Adrenal gland (tissue), 5 donors: Measurements from ENCODE around the gene UNC119B.

Experiments used
- POLR2A ChIP-seq, 2 donors: fragments of 450-650 bp; IDR thresholded peaks; one replicate each; pipeline ENCODE4 v1.6.1; 2017; ENCODE audit warnings: antibody characterized with exemption in 2 of 2, mild to moderate bottlenecking in 2 of 2, moderate library complexity in 1 of 2
- TF ChIP-seq, protein P1 (sequence below), 6 experiments: fragments of 450-650 bp in 4 of 6; fragments of 200-600 bp in 2 of 6; sonication (generic) in 1 of 6; IDR thresholded peaks; 1 replicate in 5 of 6; 2 replicates in 1 of 6; pipeline versions ENCODE4 v1.5.1 to v1.8.0; 2016 to 2021; ENCODE audit warnings: antibody characterized with exemption in 6 of 6, mild to moderate bottlenecking in 2 of 6, moderate library complexity in 1 of 6
- donor health status: DM: no; HTN: no; CAD: no.

- TF ChIP-seq, protein P1, sequence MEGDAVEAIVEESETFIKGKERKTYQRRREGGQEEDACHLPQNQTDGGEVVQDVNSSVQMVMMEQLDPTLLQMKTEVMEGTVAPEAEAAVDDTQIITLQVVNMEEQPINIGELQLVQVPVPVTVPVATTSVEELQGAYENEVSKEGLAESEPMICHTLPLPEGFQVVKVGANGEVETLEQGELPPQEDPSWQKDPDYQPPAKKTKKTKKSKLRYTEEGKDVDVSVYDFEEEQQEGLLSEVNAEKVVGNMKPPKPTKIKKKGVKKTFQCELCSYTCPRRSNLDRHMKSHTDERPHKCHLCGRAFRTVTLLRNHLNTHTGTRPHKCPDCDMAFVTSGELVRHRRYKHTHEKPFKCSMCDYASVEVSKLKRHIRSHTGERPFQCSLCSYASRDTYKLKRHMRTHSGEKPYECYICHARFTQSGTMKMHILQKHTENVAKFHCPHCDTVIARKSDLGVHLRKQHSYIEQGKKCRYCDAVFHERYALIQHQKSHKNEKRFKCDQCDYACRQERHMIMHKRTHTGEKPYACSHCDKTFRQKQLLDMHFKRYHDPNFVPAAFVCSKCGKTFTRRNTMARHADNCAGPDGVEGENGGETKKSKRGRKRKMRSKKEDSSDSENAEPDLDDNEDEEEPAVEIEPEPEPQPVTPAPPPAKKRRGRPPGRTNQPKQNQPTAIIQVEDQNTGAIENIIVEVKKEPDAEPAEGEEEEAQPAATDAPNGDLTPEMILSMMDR (IDR thresholded peaks at IDR 0.05), result no peak
- no peak for TF ChIP-seq POLR2A (IDR thresholded peaks at IDR 0.05)
Observed at GRCh38 chr12:120685522-120685921, 24.7 kb upstream of the UNC119B start.
